ENCODE data around the gene ARHGAP27.

Gene ARHGAP27

DNA sequence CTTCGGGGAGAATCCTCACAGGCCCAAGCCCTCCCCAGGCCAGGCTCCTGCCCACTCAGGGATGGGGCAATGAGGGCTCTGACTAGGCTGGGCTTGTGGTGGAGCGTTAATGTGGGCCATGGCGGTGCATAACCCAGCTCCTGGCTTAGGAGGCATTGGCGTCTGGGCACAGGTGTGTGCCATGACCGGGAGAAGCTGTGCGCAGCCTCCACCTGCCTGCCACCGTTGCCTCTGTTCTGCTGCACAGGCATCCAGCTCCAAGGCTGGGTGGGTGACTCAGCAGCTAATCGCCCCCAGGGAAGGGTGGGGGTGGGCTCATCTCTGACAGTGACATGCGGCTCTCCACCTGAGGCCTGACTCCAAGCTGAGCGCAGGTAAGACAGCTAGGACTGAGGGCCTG is 3.5 kb upstream of the ARHGAP27 start:
- in situ Hi-C loops (cut with MboI; ENCODE audit: low sequenced_read_pairs, unreplicated experiment): no loop called here
- no peak for DNase-seq (ENCODE audit: low spot score)
- TF ChIP-seq, protein P1, sequence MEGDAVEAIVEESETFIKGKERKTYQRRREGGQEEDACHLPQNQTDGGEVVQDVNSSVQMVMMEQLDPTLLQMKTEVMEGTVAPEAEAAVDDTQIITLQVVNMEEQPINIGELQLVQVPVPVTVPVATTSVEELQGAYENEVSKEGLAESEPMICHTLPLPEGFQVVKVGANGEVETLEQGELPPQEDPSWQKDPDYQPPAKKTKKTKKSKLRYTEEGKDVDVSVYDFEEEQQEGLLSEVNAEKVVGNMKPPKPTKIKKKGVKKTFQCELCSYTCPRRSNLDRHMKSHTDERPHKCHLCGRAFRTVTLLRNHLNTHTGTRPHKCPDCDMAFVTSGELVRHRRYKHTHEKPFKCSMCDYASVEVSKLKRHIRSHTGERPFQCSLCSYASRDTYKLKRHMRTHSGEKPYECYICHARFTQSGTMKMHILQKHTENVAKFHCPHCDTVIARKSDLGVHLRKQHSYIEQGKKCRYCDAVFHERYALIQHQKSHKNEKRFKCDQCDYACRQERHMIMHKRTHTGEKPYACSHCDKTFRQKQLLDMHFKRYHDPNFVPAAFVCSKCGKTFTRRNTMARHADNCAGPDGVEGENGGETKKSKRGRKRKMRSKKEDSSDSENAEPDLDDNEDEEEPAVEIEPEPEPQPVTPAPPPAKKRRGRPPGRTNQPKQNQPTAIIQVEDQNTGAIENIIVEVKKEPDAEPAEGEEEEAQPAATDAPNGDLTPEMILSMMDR (IDR thresholded peaks at IDR 0.05; ENCODE audit: borderline replicate concordance, control extremely low read depth, extremely low read depth, insufficient read depth, missing control alignments): no peak

DNA sequence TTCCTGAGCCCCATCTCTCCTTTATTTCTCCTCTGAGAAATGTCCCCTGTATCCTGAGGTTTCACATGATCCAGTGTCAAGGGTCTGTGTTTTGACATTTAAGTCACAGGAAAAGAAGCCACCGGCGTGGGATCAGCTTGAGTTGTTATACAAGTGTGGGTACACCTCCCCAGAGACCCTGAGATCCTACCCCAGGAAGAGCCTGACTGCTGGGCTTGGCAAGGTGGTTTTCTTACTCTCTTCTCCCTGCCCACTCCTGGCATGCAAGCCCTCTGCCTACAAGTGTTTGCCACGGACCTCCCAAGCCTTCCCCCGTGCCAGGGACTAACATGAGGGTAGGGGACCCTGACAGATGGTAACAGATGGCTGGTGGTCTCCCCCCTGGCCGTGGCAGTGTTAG is 2.8 kb upstream of the ARHGAP27 start:
- no peak for DNase-seq (ENCODE audit: low spot score)
- TF ChIP-seq, protein P1 (IDR thresholded peaks at IDR 0.05; ENCODE audit: borderline replicate concordance, control extremely low read depth, extremely low read depth, insufficient read depth, missing control alignments): no peak
- in situ Hi-C loops (cut with MboI; ENCODE audit: low sequenced_read_pairs, unreplicated experiment): no loop called here

DNA sequence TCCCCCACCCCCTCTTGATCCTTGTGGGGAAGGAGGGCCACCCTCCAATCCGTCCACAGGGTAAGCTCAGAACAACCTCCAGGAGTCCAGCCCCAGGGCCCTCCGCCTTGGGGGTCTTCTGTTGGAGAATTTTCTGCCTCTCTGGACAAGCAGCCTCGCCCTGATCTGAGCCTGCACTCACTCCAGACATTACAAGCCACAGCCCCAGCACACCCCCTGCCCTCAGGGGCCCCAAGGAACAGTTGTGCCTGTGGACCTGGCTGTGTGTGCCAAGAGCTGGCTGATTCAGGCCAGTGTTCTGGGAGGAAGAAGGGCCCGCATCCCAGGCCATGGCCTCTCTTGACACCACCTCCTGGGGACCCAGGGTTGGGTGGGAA is 477 bp upstream of the ARHGAP27 start:
- DNase-seq (ENCODE audit: low spot score): peak; percentile 30
- in situ Hi-C loops (cut with MboI; ENCODE audit: low sequenced_read_pairs, unreplicated experiment): no loop called here

DNA sequence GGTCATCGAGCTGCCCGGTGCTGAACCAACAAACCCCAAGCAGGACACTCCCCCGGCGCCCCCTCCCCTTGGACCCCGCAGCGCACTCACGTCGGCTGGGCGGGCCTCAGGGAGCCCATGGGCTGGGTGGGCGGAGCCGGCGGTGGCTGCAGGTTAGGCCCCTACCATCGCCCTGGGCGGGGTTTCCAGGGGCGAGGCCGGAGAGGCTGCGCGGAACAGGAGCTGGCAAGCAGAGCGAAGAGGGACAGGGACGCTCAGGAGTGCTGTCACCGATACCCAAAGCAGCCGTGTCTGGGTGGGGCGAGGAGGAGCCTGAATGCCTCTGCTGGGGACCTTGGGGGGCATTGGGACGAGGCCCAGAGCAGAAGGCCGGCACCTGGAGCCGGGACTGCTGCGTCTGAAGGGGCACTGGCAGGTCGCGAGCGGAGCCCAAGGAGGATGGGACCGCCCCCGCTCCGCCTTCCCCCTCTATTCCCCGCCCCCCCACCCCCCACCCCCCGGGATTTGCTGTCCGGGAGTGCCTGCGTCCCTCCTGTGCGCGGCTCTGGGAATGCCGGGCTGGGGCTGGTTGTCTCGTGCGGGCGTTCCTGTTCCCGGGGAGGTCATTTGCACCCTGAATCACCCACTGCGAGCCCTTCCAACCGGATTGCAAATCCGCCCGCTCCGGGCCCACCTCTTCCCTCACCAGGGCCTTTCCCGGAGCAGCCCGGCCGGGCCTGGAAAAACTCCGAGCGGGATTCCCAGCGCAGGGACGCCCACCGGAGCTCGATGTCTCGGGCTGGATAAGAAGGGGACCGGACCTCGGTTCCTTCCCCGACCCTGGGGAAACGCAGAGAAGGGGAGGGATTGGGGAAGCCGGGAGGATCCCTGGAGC is 902 bp downstream of the ARHGAP27 start:
- peak; percentile 94 for DNase-seq (ENCODE audit: low spot score)
- in situ Hi-C loops (cut with MboI; ENCODE audit: low sequenced_read_pairs, unreplicated experiment): no loop called here
- TF ChIP-seq, protein P1 (IDR thresholded peaks at IDR 0.05; ENCODE audit: borderline replicate concordance, control extremely low read depth, extremely low read depth, insufficient read depth, missing control alignments): no peak

More for the DNA sequence above, 477 bp upstream of the ARHGAP27 start:
- TF ChIP-seq, protein P1 (IDR thresholded peaks at IDR 0.05; ENCODE audit: borderline replicate concordance, control extremely low read depth, extremely low read depth, insufficient read depth, missing control alignments): no peak

DNA sequence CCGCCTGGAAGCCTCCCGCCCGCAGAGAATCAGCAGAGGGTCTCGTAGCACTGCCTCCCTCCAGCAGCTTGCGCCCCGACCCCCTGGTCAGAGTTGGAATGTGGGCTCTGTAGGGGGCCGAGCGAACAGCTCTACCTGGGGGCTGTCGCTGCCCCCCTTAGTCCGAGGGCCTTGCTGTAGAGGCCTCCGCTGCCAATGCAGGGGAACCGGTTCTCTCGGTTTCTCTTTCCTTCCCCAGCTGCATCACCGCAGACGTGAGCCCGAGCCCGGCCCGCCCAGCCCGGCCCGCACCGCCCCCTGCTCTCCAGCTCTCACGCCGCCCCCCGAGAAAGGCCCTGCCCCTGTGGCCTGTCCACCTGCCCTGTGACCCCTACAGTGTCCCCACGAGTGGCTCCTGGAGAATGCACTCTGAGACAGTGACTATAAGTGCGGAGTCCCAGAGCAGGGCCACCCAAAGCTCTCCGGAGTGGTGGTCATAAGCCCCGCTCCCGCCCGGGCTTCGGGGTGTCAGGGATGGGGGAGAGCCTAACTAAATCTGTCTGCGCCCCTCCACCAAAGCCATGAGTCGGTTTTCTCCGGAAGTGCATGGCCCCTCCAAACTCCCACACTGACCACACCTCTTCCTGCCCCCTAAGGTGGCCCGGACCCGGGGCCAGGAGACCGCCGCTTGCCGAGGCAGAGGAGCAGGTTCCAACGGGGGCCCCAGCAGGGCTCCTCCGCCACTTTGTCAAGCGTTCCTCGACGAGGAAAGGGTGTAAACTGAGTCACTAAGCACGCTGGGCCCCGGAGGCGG is 1.7 kb downstream of the ARHGAP27 start:
- DNase-seq (ENCODE audit: low spot score): peak; percentile 90
- TF ChIP-seq, protein P1 (IDR thresholded peaks at IDR 0.05; ENCODE audit: borderline replicate concordance, control extremely low read depth, extremely low read depth, insufficient read depth, missing control alignments): no peak
- in situ Hi-C loops (cut with MboI; ENCODE audit: low sequenced_read_pairs, unreplicated experiment): no loop called here

DNA sequence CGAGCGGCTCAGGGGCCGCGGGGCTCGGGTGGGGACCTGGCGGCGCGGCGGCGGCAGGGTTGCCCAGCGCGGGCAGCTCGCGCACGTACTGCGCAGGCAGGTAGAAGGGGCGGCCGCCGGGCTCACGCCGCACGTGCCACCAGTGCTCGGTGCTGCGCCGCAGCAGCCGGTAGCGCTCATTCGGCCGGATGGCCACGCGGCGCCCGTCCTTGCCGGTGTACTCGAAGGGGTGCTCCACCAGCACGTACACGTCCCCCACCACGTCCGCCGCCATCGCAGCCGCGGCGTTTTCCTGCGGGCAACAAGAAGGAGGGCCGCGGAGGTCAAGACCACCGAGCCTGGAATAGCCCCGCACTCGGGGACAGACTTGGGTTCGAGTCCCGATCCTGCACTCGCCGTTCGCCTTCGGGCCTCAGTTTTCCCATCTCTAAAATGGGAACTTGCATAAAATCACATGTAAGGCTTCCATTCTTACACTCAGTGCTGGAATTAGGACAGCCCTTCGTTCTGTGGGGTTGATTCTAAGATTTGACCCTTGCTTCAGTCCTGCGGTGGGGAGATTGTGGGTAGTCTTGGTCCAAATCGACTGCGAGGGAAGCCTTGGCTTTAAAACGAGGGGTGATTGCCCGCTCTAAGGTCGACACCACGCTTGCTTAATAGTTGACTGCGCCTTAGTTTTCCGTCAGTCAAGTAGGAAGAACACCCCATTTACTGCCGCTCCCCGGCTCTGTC is 2.5 kb downstream of the ARHGAP27 start:
- no peak for DNase-seq (ENCODE audit: low spot score)
- TF ChIP-seq, protein P1 (IDR thresholded peaks at IDR 0.05; ENCODE audit: borderline replicate concordance, control extremely low read depth, extremely low read depth, insufficient read depth, missing control alignments): no peak
- in situ Hi-C loops (cut with MboI; ENCODE audit: low sequenced_read_pairs, unreplicated experiment): no loop called here

Data from GM13976 (cell line).